ENCODE results near the gene GADL1. TPM values are rescaled to one million over a fixed set of nuclear protein-coding genes. Genes with fewer than 3 reads are reported as not detected.

Gene GADL1
- polyA plus RNA-seq, 2 donors, result 0.04 to 0.06 TPM

- Histone ChIP-seq H3K4me3 (ENCODE audit: low read depth in 1 of 2, low read length in 2 of 2) (no peak overlapping the region), H3K27ac (ENCODE audit: low read depth in 2 of 2, low read length in 1 of 2) (no peak overlapping the region), H3K4me1 (ENCODE audit: control insufficient read depth in 2 of 2, insufficient read depth in 2 of 2, low read length in 1 of 2) (no peaks in the 10 kb centered on the region), H3K27me3 (ENCODE audit: control insufficient read depth in 1 of 2, insufficient read depth in 2 of 2, low read length in 2 of 2) (no peaks in the 10 kb centered on the region), H3K36me3 (ENCODE audit: control insufficient read depth in 2 of 2, insufficient read depth in 2 of 2, low read length in 1 of 2) (no peaks in the 10 kb centered on the region), H3K9me3 (ENCODE audit: control insufficient read depth in 2 of 2, insufficient read depth in 1 of 2, low read depth in 1 of 2, low read length in 1 of 2) (no peaks in the 10 kb centered on the region)
- 91% methylated on average over 5 of the region's 5 CpGs for WGBS, 2 donors
These were observed 35.5 kb downstream of the GADL1 start for GRCh38 chr3:30858894-30859389.

- H3K27ac ChIP-seq (ENCODE audit: low read depth in 2 of 2, low read length in 1 of 2), result no peak overlapping the region
- H3K27me3 ChIP-seq (ENCODE audit: control insufficient read depth in 1 of 2, insufficient read depth in 2 of 2, low read length in 2 of 2), result no peaks in the 10 kb centered on the region
- WGBS, 2 donors, result 41 to 50% methylated on average over 6 of the region's 6 CpGs
- H3K36me3 ChIP-seq (ENCODE audit: control insufficient read depth in 2 of 2, insufficient read depth in 2 of 2, low read length in 1 of 2), result no peaks in the 10 kb centered on the region
- no peaks in the 10 kb centered on the region for H3K4me1 ChIP-seq (ENCODE audit: control insufficient read depth in 2 of 2, insufficient read depth in 2 of 2, low read length in 1 of 2)
- H3K9me3 ChIP-seq (ENCODE audit: control insufficient read depth in 2 of 2, insufficient read depth in 1 of 2, low read depth in 1 of 2, low read length in 1 of 2), result no peaks in the 10 kb centered on the region
- H3K4me3 ChIP-seq (ENCODE audit: low read depth in 1 of 2, low read length in 2 of 2), result no peak overlapping the region
These were observed 38.8 kb downstream of the GADL1 start for GRCh38 chr3:30855400-30856292.

GRCh38 chr3:30852833-30853232, 41.6 kb downstream of the GADL1 start:
- Histone ChIP-seq H3K9me3 (ENCODE audit: control insufficient read depth in 2 of 2, insufficient read depth in 1 of 2, low read depth in 1 of 2, low read length in 1 of 2) (no peaks in the 10 kb centered on the region), H3K27ac (ENCODE audit: low read depth in 2 of 2, low read length in 1 of 2) (no peak overlapping the region), H3K4me1 (ENCODE audit: control insufficient read depth in 2 of 2, insufficient read depth in 2 of 2, low read length in 1 of 2) (no peaks in the 10 kb centered on the region), H3K4me3 (ENCODE audit: low read depth in 1 of 2, low read length in 2 of 2) (no peak overlapping the region), H3K36me3 (ENCODE audit: control insufficient read depth in 2 of 2, insufficient read depth in 2 of 2, low read length in 1 of 2) (no peaks in the 10 kb centered on the region), H3K27me3 (ENCODE audit: control insufficient read depth in 1 of 2, insufficient read depth in 2 of 2, low read length in 2 of 2) (no peaks in the 10 kb centered on the region)
- WGBS, 2 donors, result 80 to 90% methylated on average over 4 of the region's 4 CpGs

GRCh38 chr3:30848087-30848779, 46.2 kb downstream of the GADL1 start:
- H3K27ac ChIP-seq (ENCODE audit: low read depth in 2 of 2, low read length in 1 of 2), result no peak overlapping the region
- no peaks in the 10 kb centered on the region for H3K9me3 ChIP-seq (ENCODE audit: control insufficient read depth in 2 of 2, insufficient read depth in 1 of 2, low read depth in 1 of 2, low read length in 1 of 2)
- no peaks in the 10 kb centered on the region for H3K27me3 ChIP-seq (ENCODE audit: control insufficient read depth in 1 of 2, insufficient read depth in 2 of 2, low read length in 2 of 2)
- H3K36me3 ChIP-seq (ENCODE audit: control insufficient read depth in 2 of 2, insufficient read depth in 2 of 2, low read length in 1 of 2), result no peaks in the 10 kb centered on the region
- 75 to 85% methylated on average over 3 of the region's 3 CpGs for WGBS, 2 donors
- H3K4me1 ChIP-seq (ENCODE audit: control insufficient read depth in 2 of 2, insufficient read depth in 2 of 2, low read length in 1 of 2), result no peaks in the 10 kb centered on the region
- H3K4me3 ChIP-seq (ENCODE audit: low read depth in 1 of 2, low read length in 2 of 2), result no peak overlapping the region

- H3K27me3 ChIP-seq (ENCODE audit: control insufficient read depth in 1 of 2, insufficient read depth in 2 of 2, low read length in 2 of 2), result no peaks in the 10 kb centered on the region
- no peak overlapping the region for H3K27ac ChIP-seq (ENCODE audit: low read depth in 2 of 2, low read length in 1 of 2)
- WGBS, 2 donors, result 79 to 85% methylated on average over 3 of the region's 3 CpGs
- no peaks in the 10 kb centered on the region for H3K36me3 ChIP-seq (ENCODE audit: control insufficient read depth in 2 of 2, insufficient read depth in 2 of 2, low read length in 1 of 2)
- no peaks in the 10 kb centered on the region for H3K9me3 ChIP-seq (ENCODE audit: control insufficient read depth in 2 of 2, insufficient read depth in 1 of 2, low read depth in 1 of 2, low read length in 1 of 2)
- no peak overlapping the region for H3K4me3 ChIP-seq (ENCODE audit: low read depth in 1 of 2, low read length in 2 of 2)
- H3K4me1 ChIP-seq (ENCODE audit: control insufficient read depth in 2 of 2, insufficient read depth in 2 of 2, low read length in 1 of 2), result no peaks in the 10 kb centered on the region
These were observed 46.9 kb downstream of the GADL1 start for GRCh38 chr3:30847592-30847991.

- Histone ChIP-seq H3K27me3 (ENCODE audit: control insufficient read depth in 1 of 2, insufficient read depth in 2 of 2, low read length in 2 of 2) (no peaks in the 10 kb centered on the region), H3K36me3 (ENCODE audit: control insufficient read depth in 2 of 2, insufficient read depth in 2 of 2, low read length in 1 of 2) (no peaks in the 10 kb centered on the region), H3K4me1 (ENCODE audit: control insufficient read depth in 2 of 2, insufficient read depth in 2 of 2, low read length in 1 of 2) (no peaks in the 10 kb centered on the region), H3K27ac (ENCODE audit: low read depth in 2 of 2, low read length in 1 of 2) (no peak overlapping the region), H3K4me3 (ENCODE audit: low read depth in 1 of 2, low read length in 2 of 2) (no peak overlapping the region), H3K9me3 (ENCODE audit: control insufficient read depth in 2 of 2, insufficient read depth in 1 of 2, low read depth in 1 of 2, low read length in 1 of 2) (no peaks in the 10 kb centered on the region)
- 84 to 94% methylated on average over 2 of the region's 2 CpGs for WGBS, 2 donors
These were observed 48.9 kb downstream of the GADL1 start for GRCh38 chr3:30845606-30846005.

- no peaks in the 10 kb centered on the region for H3K4me1 ChIP-seq (ENCODE audit: control insufficient read depth in 2 of 2, insufficient read depth in 2 of 2, low read length in 1 of 2)
- H3K4me3 ChIP-seq (ENCODE audit: low read depth in 1 of 2, low read length in 2 of 2), result no peak overlapping the region
- no peaks in the 10 kb centered on the region for H3K9me3 ChIP-seq (ENCODE audit: control insufficient read depth in 2 of 2, insufficient read depth in 1 of 2, low read depth in 1 of 2, low read length in 1 of 2)
- no peaks in the 10 kb centered on the region for H3K27me3 ChIP-seq (ENCODE audit: control insufficient read depth in 1 of 2, insufficient read depth in 2 of 2, low read length in 2 of 2)
- H3K36me3 ChIP-seq (ENCODE audit: control insufficient read depth in 2 of 2, insufficient read depth in 2 of 2, low read length in 1 of 2), result no peaks in the 10 kb centered on the region
- no peak overlapping the region for H3K27ac ChIP-seq (ENCODE audit: low read depth in 2 of 2, low read length in 1 of 2)
- WGBS, 2 donors, result 85% methylated on average over 10 of the region's 10 CpGs
These were observed 50.6 kb downstream of the GADL1 start for GRCh38 chr3:30843877-30844276.

- H3K4me3 ChIP-seq (ENCODE audit: low read depth in 1 of 2, low read length in 2 of 2), result no peak overlapping the region
- H3K9me3 ChIP-seq (ENCODE audit: control insufficient read depth in 2 of 2, insufficient read depth in 1 of 2, low read depth in 1 of 2, low read length in 1 of 2), result no peaks in the 10 kb centered on the region
- no peaks in the 10 kb centered on the region for H3K27me3 ChIP-seq (ENCODE audit: control insufficient read depth in 1 of 2, insufficient read depth in 2 of 2, low read length in 2 of 2)
- 81 to 92% methylated on average over 1 of the region's 1 CpG for WGBS, 2 donors
- H3K27ac ChIP-seq (ENCODE audit: low read depth in 2 of 2, low read length in 1 of 2), result no peak overlapping the region
- H3K36me3 ChIP-seq (ENCODE audit: control insufficient read depth in 2 of 2, insufficient read depth in 2 of 2, low read length in 1 of 2), result no peaks in the 10 kb centered on the region
- no peaks in the 10 kb centered on the region for H3K4me1 ChIP-seq (ENCODE audit: control insufficient read depth in 2 of 2, insufficient read depth in 2 of 2, low read length in 1 of 2)
These were observed 58.3 kb downstream of the GADL1 start for GRCh38 chr3:30836141-30836540.

- WGBS, 2 donors, result 67 to 77% methylated on average over 2 of the region's 2 CpGs
- no peaks in the 10 kb centered on the region for H3K27me3 ChIP-seq (ENCODE audit: control insufficient read depth in 1 of 2, insufficient read depth in 2 of 2, low read length in 2 of 2)
- H3K9me3 ChIP-seq (ENCODE audit: control insufficient read depth in 2 of 2, insufficient read depth in 1 of 2, low read depth in 1 of 2, low read length in 1 of 2), result no peaks in the 10 kb centered on the region
- no peaks in the 10 kb centered on the region for H3K4me1 ChIP-seq (ENCODE audit: control insufficient read depth in 2 of 2, insufficient read depth in 2 of 2, low read length in 1 of 2)
- no peaks in the 10 kb centered on the region for H3K36me3 ChIP-seq (ENCODE audit: control insufficient read depth in 2 of 2, insufficient read depth in 2 of 2, low read length in 1 of 2)
- no peak overlapping the region for H3K27ac ChIP-seq (ENCODE audit: low read depth in 2 of 2, low read length in 1 of 2)
- no peak overlapping the region for H3K4me3 ChIP-seq (ENCODE audit: low read depth in 1 of 2, low read length in 2 of 2)
These were observed 58.8 kb downstream of the GADL1 start for GRCh38 chr3:30835667-30836066.

Measured in esophagus (tissue), 2 donors.